Glutamatergic neuron (in vitro differentiated cells): ENCODE results near the gene LPCAT1. TPM values are rescaled to one million over a fixed set of nuclear protein-coding genes. Genes with fewer than 3 reads are reported as not detected.

Experiments
- DNase-seq: peaks from one replicate; pipeline ENCODE4 v3.0.0; 2022
- H3K27ac Mint-ChIP-seq: one replicate; pipeline ENCODE4 v1.8.0; 2020; ENCODE audit warnings: mild to moderate bottlenecking, mixed read lengths, inconsistent platforms; ENCODE audit not compliant: unreplicated experiment
- H3K27me3 Mint-ChIP-seq: one replicate; pipeline ENCODE4 v1.8.0; 2020; ENCODE audit warnings: mild to moderate bottlenecking, moderate library complexity, mixed read lengths, inconsistent platforms; ENCODE audit not compliant: unreplicated experiment
- H3K36me3 Mint-ChIP-seq: one replicate; pipeline ENCODE4 v1.8.0; 2020; ENCODE audit warnings: mild to moderate bottlenecking, mixed read lengths, inconsistent platforms; ENCODE audit not compliant: unreplicated experiment
- H3K4me1 Mint-ChIP-seq: one replicate; pipeline ENCODE4 v1.8.0; 2020; ENCODE audit warnings: mild to moderate bottlenecking, low read depth, mixed read lengths, inconsistent platforms; ENCODE audit not compliant: unreplicated experiment
- H3K4me3 Mint-ChIP-seq: one replicate; pipeline ENCODE4 v1.8.0; 2020; ENCODE audit warnings: mild to moderate bottlenecking, mixed read lengths, inconsistent platforms; ENCODE audit not compliant: unreplicated experiment
- H3K9me3 Mint-ChIP-seq: one replicate; pipeline ENCODE4 v1.8.0; 2020; ENCODE audit warnings: mild to moderate bottlenecking, moderate library complexity, mixed read lengths, inconsistent platforms; ENCODE audit not compliant: unreplicated experiment
- CTCF ChIP-seq: fragments of 200-600 bp; sonication (generic); IDR thresholded peaks from one replicate; pipeline ENCODE4 v1.5.0; 2021; ENCODE audit not compliant: partially characterized antibody, unreplicated experiment
- microRNA-seq: library from miRNA; unstranded; fragments of <30 nt; microRNA quantifications from one replicate; pipeline ENCODE4, GENCODE V29; 2020; ENCODE audit not compliant: unreplicated experiment
- total RNA-seq: library from RNA; stranded (reverse); fragmentation: NEBNext Ultra II Directional; extraction: Animal tissue kit (Norgen Biotek cat#: 25700); gene quantifications from one replicate; pipeline ENCODE4 v1.2.1, GENCODE V29; 2021; ENCODE audit not compliant: unreplicated experiment

Gene LPCAT1
- total RNA-seq, 1 donor from 2014 or later: 113 TPM

GRCh38 chr5:1412163-1412562, 111.6 kb downstream of the LPCAT1 start:
- TF ChIP-seq CTCF: no peak
- no peak for DNase-seq
- Mint-ChIP-seq H3K9me3 (peaks cover 19% of the 10 kb centered on the region), H3K27ac (peak overlapping the region; percentile 52), H3K27me3 (peaks cover 9% of the 10 kb centered on the region), H3K4me3 (peak overlapping the region; percentile 23), H3K36me3 (peaks cover 9% of the 10 kb centered on the region), H3K4me1 (peaks cover 10% of the 10 kb centered on the region)

Small RNA genes lying within 50 kb of the gene (microRNA-seq; reads per million reads assigned to microRNA genes)
- not detected for gene MIR6075

Other genes starting within 250 kb of the LPCAT1 start
- gene TERT, start 228.9 kb downstream of the LPCAT1 start, total RNA-seq: 2.9 TPM
- gene CLPTM1L, start 178.9 kb downstream of the LPCAT1 start, total RNA-seq: 95.2 TPM
- gene SLC6A3, start 78.5 kb downstream of the LPCAT1 start, total RNA-seq: 22.4 TPM